K562 (cell line): ENCODE data around the gene TIAM1. TPM values are rescaled to one million over a fixed set of nuclear protein-coding genes. Genes with fewer than 3 reads are reported as not detected.

Experiments
- ATAC-seq: fragments of 200-7000 bp; cut with Tn5 transposase; 3 replicates; pipeline ENCODE4 v1.9.1; 2020; ENCODE audit warnings: moderate library complexity
- BruUV-seq: library from RNA; stranded (reverse); fragments of 400-500 nt; replicated peaks from 2 replicates; lab custom pipeline; 2021; lab: Mats Ljungman, UMichigan
- CTCF ChIA-PET: fragments of 300-600 bp; formaldehyde crosslinking; extraction: SDS; loops from one replicate; lab custom pipeline; 2021; ENCODE audit warnings: low intra/inter-chr PET ratio; lab: Yijun Ruan, JAX
- POLR2A ChIA-PET: fragments of 300-600, 350-650 bp; sonication (Branson Sonifier 250); formaldehyde crosslinking; extraction: SDS; loops from one replicate; lab custom pipeline; 2021; ENCODE audit warnings: antibody characterized with exemption, inconsistent platforms; lab: Yijun Ruan, JAX
- DNase-seq, 4 experiments: peaks; one replicate each; pipeline versions ENCODE4 v3.0.0 to v3.0.0-alpha.2; 2011 to 2018; ENCODE audit warnings: low spot score in 3 of 4, mixed read lengths in 3 of 4; ENCODE audit errors: extremely low read depth in 1 of 4
- FAIRE-seq: peaks from 2 replicates; lab custom pipeline; 2011; peaks lifted over from hg19 to GRCh38; lab: Jason Lieb, UNC
- H2AFZ ChIP-seq: 2 replicates; pipeline ENCODE4 v1.6.0; 2011; ENCODE audit warnings: low read depth, low read length, control low read depth, inconsistent platforms
- H3K27ac ChIP-seq: fragments of 200-600 bp; 3 replicates; pipeline ENCODE4 v1.8.0; 2011; ENCODE audit warnings: low read depth, mild to moderate bottlenecking, control low read depth, inconsistent platforms, low read length, moderate library complexity, mixed read lengths; ENCODE audit errors: extremely low read depth
- H3K27me3 ChIP-seq, 2 experiments: fragments of 300-600 bp in 1 of 2; 2 replicates in 1 of 2; 3 replicates in 1 of 2; pipeline versions ENCODE4 v1.6.0 to v1.8.0; 2011; ENCODE audit warnings: inconsistent platforms in 2 of 2, low read length in 2 of 2, mild to moderate bottlenecking in 1 of 2, mixed read lengths in 1 of 2, moderate library complexity in 1 of 2; ENCODE audit not compliant: control insufficient read depth in 2 of 2, insufficient read depth in 2 of 2
- H3K36me3 ChIP-seq: fragments of 300-600 bp; 3 replicates; pipeline ENCODE4 v1.8.0; 2011; ENCODE audit warnings: mild to moderate bottlenecking, low read length, inconsistent platforms; ENCODE audit not compliant: control insufficient read depth, insufficient read depth
- H3K4me1 ChIP-seq, 2 experiments: fragments of 200-600 bp in 1 of 2; replicated peaks in 1 of 2; 2 replicates in 1 of 2; 3 replicates in 1 of 2; pipeline versions ENCODE4 v1.5.1 to v1.8.0; 2011; ENCODE audit warnings: inconsistent platforms in 2 of 2, low read length in 2 of 2, mild to moderate bottlenecking in 1 of 2, mixed read lengths in 1 of 2, moderate library complexity in 1 of 2; ENCODE audit not compliant: control insufficient read depth in 2 of 2, insufficient read depth in 2 of 2
- H3K4me2 ChIP-seq: 2 replicates; pipeline ENCODE4 v1.6.1; 2011; ENCODE audit warnings: low read length, control low read depth, inconsistent platforms, mixed read lengths; ENCODE audit not compliant: insufficient read depth
- H3K4me3 ChIP-seq: fragments of 200-600 bp; sonication (generic), shearing (Covaris generic); 2 replicates; pipeline ENCODE4 v1.5.1; 2016; ENCODE audit warnings: control low read depth, inconsistent platforms
- H3K79me2 ChIP-seq: fragments of 200-600 bp; 3 replicates; pipeline ENCODE4 v1.8.0; 2011; ENCODE audit warnings: low read length, inconsistent platforms; ENCODE audit not compliant: control insufficient read depth, insufficient read depth
- H3K9ac ChIP-seq, 2 experiments: 2 replicates each; pipeline versions ENCODE4 v1.6.0 to v1.6.1; 2011; ENCODE audit warnings: low read depth in 2 of 2, low read length in 2 of 2, control low read depth in 1 of 2, inconsistent platforms in 1 of 2, mild to moderate bottlenecking in 1 of 2, mixed read lengths in 1 of 2; ENCODE audit not compliant: insufficient read depth in 1 of 2
- H3K9me1 ChIP-seq: one replicate; pipeline ENCODE4 v1.6.0; 2011; ENCODE audit warnings: inconsistent platforms, mild to moderate bottlenecking, low read length, moderate library complexity; ENCODE audit not compliant: control insufficient read depth, insufficient read depth
- H3K9me3 ChIP-seq: replicated peaks from 2 replicates; pipeline ENCODE4 v1.5.1; 2011; ENCODE audit warnings: low read depth, low read length, inconsistent platforms; ENCODE audit not compliant: control insufficient read depth, insufficient read depth
- H4K20me1 ChIP-seq: replicated peaks from 2 replicates; pipeline ENCODE4 v1.6.1; 2011; ENCODE audit warnings: low read length, inconsistent platforms, mixed read lengths; ENCODE audit not compliant: control insufficient read depth, insufficient read depth
- BCOR ChIP-seq: fragments of 450-650 bp; IDR thresholded peaks from 2 replicates; pipeline ENCODE4 v1.6.1; 2016
- C11orf30 ChIP-seq: fragments of 450-650 bp; IDR thresholded peaks from 2 replicates; pipeline ENCODE4 v1.6.1; 2016; ENCODE audit warnings: low read depth, mild to moderate bottlenecking
- ESRRB ChIP-seq: fragments of 250-450 bp; sonication (Bioruptor Pico); IDR thresholded peaks from 2 replicates; pipeline ENCODE4 v1.5.0; 2020; ENCODE audit warnings: mild to moderate bottlenecking, moderate library complexity, borderline replicate concordance
- HMGN3 ChIP-seq: IDR thresholded peaks from 2 replicates; pipeline ENCODE4 v1.6.1; 2011; ENCODE audit warnings: borderline replicate concordance, low read depth, mild to moderate bottlenecking, mixed read lengths, low read length; ENCODE audit not compliant: insufficient read length; ENCODE audit errors: extremely low read depth
- KAT7 ChIP-seq: sonication (generic); formaldehyde crosslinking; IDR thresholded peaks from 2 replicates; pipeline ENCODE4 v1.8.0; 2022; ENCODE audit warnings: missing genetic modification reagents, mild to moderate bottlenecking, borderline replicate concordance
- KDM1A ChIP-seq, 2 experiments: fragments of 450-650 bp; IDR thresholded peaks; 2 replicates each; pipeline ENCODE4 v1.6.1; 2016; ENCODE audit warnings: mild to moderate bottlenecking in 2 of 2
- KLF16 ChIP-seq: IDR thresholded peaks from 2 replicates; pipeline ENCODE4 v1.6.1; 2016; ENCODE audit warnings: antibody characterized with exemption
- MCM7 ChIP-seq, 2 experiments: fragments of 450-650 bp; IDR thresholded peaks; 2 replicates each; pipeline ENCODE4 v1.6.1; 2016 to 2018
- MIER1 ChIP-seq: fragments of 450-650 bp; IDR thresholded peaks from 2 replicates; pipeline ENCODE4 v1.6.1; 2016; ENCODE audit warnings: antibody characterized with exemption, mild to moderate bottlenecking, low read depth
- PHF21A ChIP-seq: fragments of 450-650 bp; IDR thresholded peaks from 2 replicates; pipeline ENCODE4 v1.6.1; 2017; ENCODE audit warnings: low read depth, borderline replicate concordance
- RBM25 ChIP-seq: fragments of 200-400 bp; formaldehyde crosslinking; IDR thresholded peaks from 2 replicates; pipeline ENCODE4 v1.6.1; 2018; ENCODE audit warnings: low read length, low read depth, moderate library complexity; ENCODE audit not compliant: severe bottlenecking
- TOE1 ChIP-seq, 2 experiments: fragments of 450-650 bp in 1 of 2; sonication (generic) in 1 of 2; formaldehyde crosslinking in 1 of 2; IDR thresholded peaks; 2 replicates each; pipeline versions ENCODE4 v1.7.1 to v1.8.0; 2016 to 2022; ENCODE audit warnings: borderline replicate concordance in 2 of 2, mild to moderate bottlenecking in 2 of 2, antibody characterized with exemption in 1 of 2, inconsistent platforms in 1 of 2, low read depth in 1 of 2, missing genetic modification reagents in 1 of 2, moderate library complexity in 1 of 2
- TSC22D4 ChIP-seq: fragments of 450-650 bp; IDR thresholded peaks from 2 replicates; pipeline ENCODE4 v1.6.1; 2016; ENCODE audit warnings: missing genetic modification characterization, missing biosample characterization, control low read depth
- ZBED1 ChIP-seq: IDR thresholded peaks from 2 replicates; pipeline ENCODE4 v1.6.1; 2014
- ZFP36 ChIP-seq: fragments of 150-350 bp; IDR thresholded peaks from 2 replicates; pipeline ENCODE4 v1.6.1; 2018; ENCODE audit warnings: low read length, low read depth; ENCODE audit not compliant: partially characterized antibody
- ZNF253 ChIP-seq: fragments of 250-450 bp; sonication (Bioruptor Pico); conservative IDR thresholded peaks from 2 replicates; pipeline ENCODE4 v1.6.1; 2021; ENCODE audit warnings: mild to moderate bottlenecking
- WGBS: fragments of 100-300 bp; shearing (Covaris generic); methylation state at CpG from one replicate; pipeline ENCODE4 v1.1.6; 2016; ENCODE audit warnings: low coverage, mixed read lengths; ENCODE audit not compliant: insufficient coverage; ENCODE audit errors: missing lambda C conversion rate; 5-methylcytosine and 5-hydroxymethylcytosine counted together
- in situ Hi-C: fragments of 300-500 bp; cut with MboI; formaldehyde crosslinking; loops from 4 replicates; pipeline ENCODE4 v1.15.0; 2018; ENCODE audit warnings: inconsistent platforms, mixed read lengths
- intact Hi-C: fragments of 100-400 bp; cut with micrococcal nuclease; formaldehyde crosslinking; loops from 2 replicates; pipeline ENCODE4 v1.14.2; 2022
- polyA plus RNA-seq, 8 experiments: library from polyadenylated mRNA; depleted of rRNA in 4 of 8; stranded (reverse) in 5 of 8; unstranded in 3 of 8; fragments of >200 nt; fragmentation: Nextera tagmentation in 2 of 8; fragmentation: Illumina TruSeq in 1 of 8; extraction: Ambion mirVana in 2 of 8; extraction: Trizol in 1 of 8; gene quantifications; 2 replicates each; pipeline versions ENCODE4 v1.2.1 to v1.2.3, GENCODE V29; 2011 to 2014; ENCODE audit warnings: inconsistent platforms in 1 of 8, missing spikeins in 1 of 8
- total RNA-seq, 7 experiments: library from RNA; depleted of rRNA in 6 of 7; stranded (reverse); fragments of >200 nt in 6 of 7; fragmentation: Illumina TruSeq in 2 of 7; extraction: Trizol in 2 of 7; gene quantifications; 2 replicates each; pipeline versions ENCODE4 v1.2.1 to v1.2.3, GENCODE V29; 2011 to 2021; ENCODE audit warnings: low replicate concordance in 1 of 7

The TIAM1 gene
- total and polyA plus RNA-seq, 9 of the 15 experiments (the other 6 are each of a cell fraction or from before 2014, with no cell fraction given) = 0.11 TPM; not detected in 8

GRCh38 chr21:31162079-31162699, 181.9 kb downstream of the TIAM1 start:
- ChIA-PET CTCF (no interaction called here), POLR2A (interaction anchor here (0.7 kb wide), 1 partner anchor 257 kb away, joined by 3 read pairs; no protein-coding TSS in a partner anchor)
- intact Hi-C loops = no loop called here
- ATAC-seq (no peak), DNase-seq (no peak), FAIRE-seq (no peak)
- no peaks in the 10 kb centered on the region for H4K20me1 ChIP-seq
- H3K9me3 ChIP-seq = no peaks in the 10 kb centered on the region
- no peak overlapping the region for H3K4me2 ChIP-seq
- BruUV-seq = no TSS peak
- no peak overlapping the region for H2AFZ ChIP-seq
- in situ Hi-C loops = no loop called here
- H3K27ac ChIP-seq = no peak overlapping the region
- no peaks in the 10 kb centered on the region for H3K36me3 ChIP-seq
- H3K4me3 ChIP-seq = no peak overlapping the region
- TF ChIP-seq RBM25 (peak; percentile 96), KLF16 (no peak), ESRRB (CRISPR knock-in tag) (no peak), KDM1A (IDR thresholded peaks at IDR 0.05) (peak; percentile 38 to 54; a peak in 2 of 4 replicates), ZFP36 (peak; percentile 84), BCOR (peak; percentile 88)
- no peaks in the 10 kb centered on the region for H3K9me1 ChIP-seq
- H3K27me3 ChIP-seq = peaks cover 2 to 6% of the 10 kb centered on the region in 2 experiments; a peak in 2 of 5 replicates
- H3K4me1 ChIP-seq = no peaks in the 10 kb centered on the region
- no peaks in the 10 kb centered on the region for H3K79me2 ChIP-seq
- H3K9ac ChIP-seq = no peak overlapping the region
- 1% methylated on average over 4 of the region's 4 CpGs for WGBS

GRCh38 chr21:31161157-31161556, 182.9 kb downstream of the TIAM1 start:
- in situ Hi-C loops (no loop called here), intact Hi-C loops (no loop called here)
- H3K79me2 ChIP-seq = no peaks in the 10 kb centered on the region
- ChIA-PET POLR2A (no interaction called here), CTCF (no interaction called here)
- WGBS = 2% methylated on average over 5 of the region's 5 CpGs
- BruUV-seq = no TSS peak
- peaks cover 2 to 6% of the 10 kb centered on the region in 2 experiments; a peak in 2 of 5 replicates for H3K27me3 ChIP-seq
- no peak overlapping the region for H3K4me3 ChIP-seq
- no peak overlapping the region for H2AFZ ChIP-seq
- H3K4me1 ChIP-seq = no peaks in the 10 kb centered on the region
- ATAC-seq (peak; percentile 36; the same call in 1 of the 3 replicates), DNase-seq (no peak), FAIRE-seq (no peak)
- H3K9ac ChIP-seq = no peak overlapping the region
- no peak overlapping the region for H3K27ac ChIP-seq
- no peaks in the 10 kb centered on the region for H3K9me3 ChIP-seq
- no peaks in the 10 kb centered on the region for H4K20me1 ChIP-seq
- no peaks in the 10 kb centered on the region for H3K9me1 ChIP-seq
- H3K36me3 ChIP-seq = no peaks in the 10 kb centered on the region
- no peak overlapping the region for H3K4me2 ChIP-seq
- TF ChIP-seq ZNF253 = no peak
- TF ChIP-seq MCM7 (IDR thresholded peaks at IDR 0.05) = no peak
- no peak for TF ChIP-seq TOE1 (IDR thresholded peaks at IDR 0.05; ENCODE audit: borderline replicate concordance)
- no peak for TF ChIP-seq TOE1 (CRISPR knock-in tag; IDR thresholded peaks at IDR 0.05; ENCODE audit: borderline replicate concordance, low read depth)
- TF ChIP-seq ZBED1 = no peak
- no peak for TF ChIP-seq HMGN3
- TF ChIP-seq KAT7 = no peak
- TF ChIP-seq C11orf30 = no peak
- TF ChIP-seq MIER1 = no peak
- no peak for TF ChIP-seq TSC22D4
- no peak for TF ChIP-seq PHF21A
